ENCODE measurements around the gene THEM4.
"Not testable (repeated sequence)": the region's sequence is repeated elsewhere in the genome, so short reads cannot be mapped to it uniquely, and the experiment has no call there.

THEM4 gene

DNA sequence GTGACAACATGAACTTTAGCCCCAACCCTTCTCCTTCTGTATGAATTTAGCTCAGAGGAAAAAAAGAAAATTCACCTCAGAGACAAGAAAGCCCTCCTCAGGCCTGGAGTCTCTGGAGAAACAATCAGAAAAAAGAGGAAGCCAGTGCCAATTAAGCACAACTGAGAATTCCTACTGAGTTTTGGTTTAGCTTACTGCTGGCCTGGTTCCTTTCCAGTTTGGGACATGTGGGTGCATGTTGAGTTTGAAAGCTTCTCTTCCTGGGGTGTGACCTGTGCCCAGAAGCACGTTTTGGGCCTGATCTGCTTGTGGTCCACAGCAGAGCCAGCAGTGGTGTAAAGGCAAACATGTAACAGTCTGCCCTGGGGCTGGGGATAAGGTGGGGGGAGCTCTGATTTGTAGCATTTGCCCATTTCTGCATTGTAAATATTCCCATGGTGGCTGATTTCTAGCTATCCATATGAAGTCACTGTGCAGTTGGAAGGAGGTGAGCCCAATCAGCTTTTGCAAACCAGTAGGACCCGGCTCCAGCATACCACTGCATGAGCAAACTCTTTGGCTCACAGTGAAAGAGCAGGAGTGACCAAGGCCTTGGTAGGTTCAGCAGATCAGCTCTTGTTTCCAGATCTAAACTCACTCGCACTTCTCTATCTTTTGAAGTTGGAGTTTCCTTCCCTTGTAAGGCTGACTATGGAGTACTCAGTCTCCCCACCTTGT, 51.1 kb downstream of the THEM4 start:
- DNase-seq (ENCODE audit: low read depth), result peak; percentile 24

DNA sequence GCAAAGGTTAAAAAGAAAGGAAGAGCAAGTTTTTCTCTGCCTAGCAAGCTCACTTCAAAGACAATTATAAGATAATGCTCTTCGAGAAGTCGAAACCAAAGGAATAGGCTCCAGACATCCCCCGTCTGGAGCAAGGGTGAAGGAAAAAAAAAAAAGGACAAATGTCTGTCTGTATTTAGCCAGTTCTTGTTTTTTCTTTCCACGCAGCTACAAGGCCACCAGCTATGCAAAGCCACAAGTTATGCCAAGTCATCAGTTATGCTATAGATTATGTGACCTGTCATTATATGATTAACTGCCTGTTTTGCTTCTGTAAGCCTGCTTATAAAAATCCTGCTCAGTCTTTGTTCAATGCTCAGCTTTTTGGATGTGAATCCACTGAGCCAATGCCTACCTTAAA, 53.4 kb downstream of the THEM4 start:
- DNase-seq (ENCODE audit: low read depth), result no peak

DNA sequence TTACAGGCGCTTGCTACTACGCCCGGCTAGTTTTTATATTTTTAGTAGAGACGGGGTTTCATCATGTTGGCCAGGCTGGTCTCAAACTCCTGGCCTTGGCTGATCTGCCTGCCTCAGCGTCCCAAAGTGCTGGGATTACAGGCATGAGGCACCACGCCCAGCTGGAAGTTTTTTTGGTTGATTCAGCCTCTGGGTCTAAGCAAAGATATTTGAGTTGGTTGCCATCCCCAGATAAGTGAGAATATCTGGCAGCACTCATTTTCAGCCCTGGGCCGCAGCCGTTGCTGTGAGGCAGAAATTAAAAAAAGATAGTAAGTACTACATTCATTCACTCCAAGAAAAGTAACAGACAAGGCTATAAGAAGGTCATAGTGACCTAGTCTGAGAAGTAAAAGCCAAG, 53.8 kb downstream of the THEM4 start:
- not testable (repeated sequence) for DNase-seq (ENCODE audit: low read depth)

DNA sequence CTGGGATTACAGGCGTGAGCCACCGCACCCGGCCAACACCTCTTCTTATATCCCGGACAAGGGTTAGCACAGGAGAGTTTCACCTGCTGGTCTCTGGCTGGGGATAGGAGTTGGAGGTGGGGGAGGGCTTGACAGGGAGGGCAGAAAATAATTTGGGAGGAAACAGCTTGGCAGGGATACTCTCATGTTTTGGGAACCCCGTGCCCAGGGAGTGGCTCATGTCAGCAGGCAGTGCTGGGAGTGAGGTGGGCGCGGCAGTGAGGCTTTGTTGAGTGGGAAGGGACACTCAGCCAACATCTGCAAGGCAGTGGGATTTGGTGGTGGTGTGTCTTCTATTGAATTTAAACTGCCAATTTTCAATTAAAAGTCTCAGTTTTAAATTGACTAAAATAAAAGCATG, 54.7 kb downstream of the THEM4 start:
- DNase-seq (ENCODE audit: low read depth), result no peak

DNA sequence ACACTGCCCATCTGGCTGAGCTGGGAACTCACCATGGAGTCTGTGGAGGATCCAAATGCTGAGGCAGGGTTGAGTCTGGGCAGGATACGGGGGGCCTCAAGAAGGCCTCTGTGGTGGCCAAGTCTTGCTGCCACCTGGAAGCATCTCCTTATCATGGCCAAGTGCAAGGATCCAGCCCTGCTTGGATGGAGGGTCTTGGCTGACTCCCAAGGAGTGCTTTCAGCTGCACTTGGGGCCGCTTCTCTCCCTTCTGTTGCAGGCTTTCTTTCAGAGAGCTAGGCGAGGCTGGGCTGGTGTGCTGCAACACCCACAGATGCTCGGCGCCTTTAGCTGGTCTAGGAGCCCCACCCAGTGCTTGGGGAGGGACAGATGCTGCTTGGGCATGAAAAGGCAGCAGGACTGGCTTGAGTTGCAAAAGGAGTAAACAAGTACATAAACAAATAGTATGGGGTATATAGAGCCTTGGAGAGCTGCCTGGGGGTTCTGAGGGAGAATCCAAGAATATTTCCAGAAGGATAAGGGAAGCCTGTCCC, 55.8 kb downstream of the THEM4 start, which contains the start of gene THEM5:
Gene THEM5, minus strand, starts transcription at position 302 of the 533 bp plus-strand sequence. Its CDS starts 147 bp downstream, at position 155.
- no peak for DNase-seq (ENCODE audit: low read depth)

DNA sequence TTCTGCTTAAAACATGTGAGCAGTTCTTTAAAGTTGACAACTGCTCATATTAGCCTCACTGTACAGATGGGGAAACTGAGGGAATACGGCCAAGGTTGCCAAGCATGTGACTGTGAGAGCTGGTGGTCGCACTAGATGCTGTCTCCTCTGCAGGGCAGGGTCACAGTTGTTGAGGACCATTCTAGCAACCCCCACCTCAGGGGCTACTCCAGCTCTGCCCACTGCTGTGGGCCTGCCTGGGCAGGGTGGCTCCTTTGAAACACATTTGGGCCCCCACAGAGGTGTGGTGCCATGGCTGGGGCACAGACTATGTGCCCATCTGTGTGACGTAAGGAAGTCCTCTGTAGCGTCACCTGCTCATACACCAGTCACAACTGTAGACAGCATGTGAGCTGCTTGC, 56.6 kb downstream of the THEM4 start:
- DNase-seq (ENCODE audit: low read depth), result no peak

DNA sequence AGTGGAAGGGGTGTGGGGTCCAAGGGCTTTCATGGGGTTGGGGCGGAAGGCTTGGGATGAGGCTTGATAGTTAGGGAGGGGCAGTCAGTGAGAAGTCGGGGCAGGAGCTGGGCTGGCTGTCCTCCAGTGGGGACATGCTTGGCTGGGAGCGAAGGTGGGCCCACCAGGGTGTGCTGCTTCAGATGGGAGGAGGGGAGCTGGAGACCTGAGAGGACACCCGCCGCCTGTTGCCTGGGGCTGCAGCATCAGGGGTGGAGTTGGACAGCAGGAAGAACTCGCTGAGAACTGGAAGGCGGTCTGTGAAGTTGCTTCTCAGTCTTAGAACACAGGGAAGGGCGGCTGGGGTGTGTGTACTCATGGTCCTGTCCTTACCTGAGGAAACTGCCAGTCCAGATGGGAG, 57.4 kb downstream of the THEM4 start:
- no peak for DNase-seq (ENCODE audit: low read depth)

DNA sequence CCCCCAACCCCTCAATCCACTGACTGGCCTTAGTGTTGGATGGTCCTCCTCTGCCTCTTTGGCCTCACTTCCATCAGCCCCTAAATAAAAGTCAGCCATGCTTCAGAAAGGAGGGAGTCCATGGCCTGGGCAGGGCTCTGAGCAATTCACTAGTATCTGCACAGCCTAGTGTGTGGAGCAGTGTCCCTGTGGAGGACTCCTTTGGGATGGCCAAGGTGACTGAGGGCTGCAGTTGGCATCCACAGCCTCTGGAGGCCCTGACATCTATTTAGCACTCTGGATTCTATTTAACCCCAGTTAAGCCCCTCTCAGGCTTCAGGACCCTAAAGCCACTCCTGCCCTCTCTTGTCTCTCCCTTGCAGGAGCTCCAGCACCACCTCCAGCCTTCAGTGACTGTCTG, 59.4 kb downstream of the THEM4 start:
- DNase-seq (ENCODE audit: low read depth), result no peak

DNA sequence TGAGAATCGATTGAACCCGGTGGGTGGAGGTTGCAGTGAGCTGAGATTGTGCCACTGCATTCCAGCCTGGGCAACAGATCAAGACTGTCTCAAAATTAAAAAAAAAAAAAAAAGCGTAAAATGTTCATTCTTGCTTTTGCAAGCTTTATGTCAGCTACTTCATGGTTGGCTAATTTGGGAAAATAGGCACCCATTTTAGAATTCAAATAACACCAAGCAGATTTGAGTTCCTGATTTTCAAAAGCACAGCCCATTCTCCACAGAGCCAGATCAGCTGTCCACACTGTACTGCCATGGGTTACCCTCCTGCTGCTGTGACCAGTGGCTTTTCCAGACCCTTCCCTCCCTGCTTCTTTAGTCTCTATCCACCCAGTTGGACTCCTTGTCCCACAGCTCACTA, 60.2 kb downstream of the THEM4 start:
- no peak for DNase-seq (ENCODE audit: low read depth)

DNA sequence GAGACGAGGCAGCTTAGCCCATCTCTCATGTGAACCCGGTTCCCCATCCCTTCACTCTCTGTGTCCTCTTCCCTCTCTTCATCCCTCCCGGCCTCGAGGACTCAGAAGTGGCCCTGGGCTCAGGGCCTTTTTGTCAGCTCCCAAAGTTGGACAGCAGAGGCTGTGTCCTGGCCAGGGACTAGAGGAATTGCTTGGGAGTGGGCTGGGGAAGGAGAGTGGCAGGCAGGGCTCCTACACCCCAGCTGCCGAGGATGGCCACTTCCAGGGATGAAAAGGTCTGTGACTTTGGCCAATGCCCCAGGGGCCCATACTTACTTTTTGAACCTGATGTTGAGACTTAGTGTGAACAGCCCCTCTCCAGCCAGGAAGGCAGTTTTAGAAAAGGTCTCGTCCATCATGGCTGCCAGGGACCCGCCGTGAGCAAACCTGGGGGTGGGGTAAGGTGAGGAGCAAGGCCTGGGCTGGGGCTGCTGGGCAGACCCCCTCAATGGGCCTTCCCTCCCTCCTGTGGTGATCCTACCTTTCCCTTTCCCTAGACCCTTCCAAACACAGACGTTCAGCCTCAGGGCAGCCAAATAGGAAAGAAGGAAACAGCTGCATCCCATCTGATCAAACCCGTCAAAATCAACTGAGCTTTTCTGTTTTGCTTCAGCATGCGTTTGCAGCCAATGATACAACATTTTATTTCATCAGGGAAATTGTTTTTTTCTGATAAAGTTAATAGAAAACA, 61.3 kb downstream of the THEM4 start:
- no peak for DNase-seq (ENCODE audit: low read depth)

DNA sequence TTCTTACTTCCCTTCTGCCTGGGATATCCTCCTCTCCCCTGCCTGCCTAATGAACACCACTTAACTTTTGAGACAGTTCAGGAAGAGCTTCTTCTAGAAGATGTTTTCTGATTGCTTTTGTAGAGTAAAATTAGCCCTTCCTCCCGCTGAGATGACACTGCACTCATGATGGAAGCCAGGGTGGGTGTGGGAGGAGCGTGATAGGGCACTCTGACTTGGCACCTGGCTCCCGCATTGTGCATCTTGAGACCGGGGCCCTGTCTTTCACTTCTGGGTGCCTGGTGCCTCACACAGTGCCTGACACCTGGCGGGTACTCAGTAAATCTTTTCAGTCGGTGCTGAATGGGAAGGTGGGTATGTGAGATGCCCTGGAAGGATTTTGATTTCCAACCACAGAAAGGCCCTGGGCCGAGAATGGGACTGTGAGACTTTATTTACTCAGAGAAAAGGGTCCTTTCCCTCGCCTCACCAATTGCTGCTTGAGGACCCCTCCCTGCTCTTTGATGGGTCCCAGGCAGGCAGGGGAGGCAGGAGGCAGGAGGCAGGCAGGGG, 62.5 kb downstream of the THEM4 start:
- no peak for DNase-seq (ENCODE audit: low read depth)

DNA sequence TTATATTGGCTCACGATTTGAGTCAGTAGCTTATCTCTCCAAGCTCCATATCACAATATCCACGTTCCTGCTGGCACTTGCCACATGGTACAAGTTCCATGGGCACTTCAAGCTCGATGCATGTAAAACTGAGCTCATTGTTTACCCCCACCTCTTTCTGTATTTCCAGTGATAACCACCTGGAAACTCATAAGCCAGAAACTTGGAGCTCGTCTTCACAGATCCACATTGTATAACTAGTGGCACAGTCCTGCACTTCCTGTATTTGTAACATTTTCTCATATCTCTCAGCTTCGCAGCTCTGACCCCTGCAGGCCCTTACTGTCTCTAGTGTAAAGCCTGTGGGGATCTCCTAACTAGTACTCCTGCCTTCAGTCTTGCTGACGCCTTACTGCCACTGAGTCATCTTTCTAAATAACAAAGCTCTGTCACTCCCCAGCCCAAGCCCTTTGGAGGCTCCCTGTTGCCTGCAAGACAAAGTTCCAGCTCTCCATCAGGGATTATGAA, 63.2 kb downstream of the THEM4 start:
- DNase-seq (ENCODE audit: low read depth), result peak; percentile 91

DNA sequence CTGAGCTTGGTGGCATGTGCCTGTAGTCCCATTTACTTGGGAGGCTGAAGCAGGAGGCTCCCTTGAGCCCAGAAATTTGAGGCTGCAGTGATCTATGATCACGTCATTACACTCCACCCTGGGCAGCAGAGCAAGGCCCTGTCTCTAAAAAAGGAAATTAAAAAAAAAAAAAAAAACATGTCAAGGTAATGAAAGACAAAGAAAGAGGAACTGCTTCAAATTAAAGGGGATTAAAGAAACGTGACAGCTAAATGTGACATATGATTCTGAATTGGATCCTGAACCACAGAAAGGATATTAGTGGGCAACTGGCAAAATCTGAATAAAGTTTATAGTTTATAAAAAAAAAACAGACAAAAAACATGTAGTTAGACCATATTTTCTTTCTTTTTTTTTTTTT, 65.9 kb downstream of the THEM4 start:
- no peak for DNase-seq (ENCODE audit: low read depth)

DNA sequence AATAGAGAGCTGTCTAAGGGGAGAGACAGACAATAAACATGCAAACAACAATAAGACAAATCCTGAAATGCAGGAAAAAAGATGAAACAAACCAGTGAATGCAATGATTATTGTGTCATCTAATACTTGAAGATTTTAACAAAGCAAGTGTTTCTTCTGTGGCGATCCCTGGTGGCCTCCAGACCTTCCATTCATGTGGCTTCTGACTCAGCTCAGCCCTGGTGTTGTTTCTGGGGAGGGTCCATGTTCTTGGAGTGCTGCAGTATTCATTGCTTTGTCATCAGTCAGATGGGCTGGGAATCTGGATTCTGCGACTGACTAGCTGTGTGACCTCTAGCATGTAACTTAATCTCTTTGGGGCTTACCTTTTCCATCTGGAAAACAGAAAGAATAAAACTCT, 68.2 kb downstream of the THEM4 start:
- DNase-seq (ENCODE audit: low read depth), result peak; percentile 57

DNA sequence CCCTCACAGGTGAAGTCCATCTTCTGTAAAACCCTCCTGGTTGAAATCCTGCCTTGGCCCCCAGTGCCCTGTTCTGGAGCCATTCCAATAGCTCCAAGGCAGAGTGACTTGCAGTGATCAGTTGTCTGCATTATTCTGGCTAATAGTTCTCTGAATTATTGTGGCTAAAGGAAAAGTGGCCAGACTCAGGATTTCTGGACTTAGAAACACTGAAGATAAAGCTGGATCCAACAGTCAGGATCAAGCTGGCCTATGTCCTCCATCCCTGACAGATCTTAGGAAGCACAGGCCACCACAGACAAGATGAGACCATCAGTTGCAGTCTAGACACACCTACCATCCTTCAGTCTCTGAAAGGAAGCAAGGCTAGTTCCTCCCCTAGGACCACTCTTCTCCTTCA, 68.9 kb downstream of the THEM4 start:
- DNase-seq (ENCODE audit: low read depth), result no peak

DNA sequence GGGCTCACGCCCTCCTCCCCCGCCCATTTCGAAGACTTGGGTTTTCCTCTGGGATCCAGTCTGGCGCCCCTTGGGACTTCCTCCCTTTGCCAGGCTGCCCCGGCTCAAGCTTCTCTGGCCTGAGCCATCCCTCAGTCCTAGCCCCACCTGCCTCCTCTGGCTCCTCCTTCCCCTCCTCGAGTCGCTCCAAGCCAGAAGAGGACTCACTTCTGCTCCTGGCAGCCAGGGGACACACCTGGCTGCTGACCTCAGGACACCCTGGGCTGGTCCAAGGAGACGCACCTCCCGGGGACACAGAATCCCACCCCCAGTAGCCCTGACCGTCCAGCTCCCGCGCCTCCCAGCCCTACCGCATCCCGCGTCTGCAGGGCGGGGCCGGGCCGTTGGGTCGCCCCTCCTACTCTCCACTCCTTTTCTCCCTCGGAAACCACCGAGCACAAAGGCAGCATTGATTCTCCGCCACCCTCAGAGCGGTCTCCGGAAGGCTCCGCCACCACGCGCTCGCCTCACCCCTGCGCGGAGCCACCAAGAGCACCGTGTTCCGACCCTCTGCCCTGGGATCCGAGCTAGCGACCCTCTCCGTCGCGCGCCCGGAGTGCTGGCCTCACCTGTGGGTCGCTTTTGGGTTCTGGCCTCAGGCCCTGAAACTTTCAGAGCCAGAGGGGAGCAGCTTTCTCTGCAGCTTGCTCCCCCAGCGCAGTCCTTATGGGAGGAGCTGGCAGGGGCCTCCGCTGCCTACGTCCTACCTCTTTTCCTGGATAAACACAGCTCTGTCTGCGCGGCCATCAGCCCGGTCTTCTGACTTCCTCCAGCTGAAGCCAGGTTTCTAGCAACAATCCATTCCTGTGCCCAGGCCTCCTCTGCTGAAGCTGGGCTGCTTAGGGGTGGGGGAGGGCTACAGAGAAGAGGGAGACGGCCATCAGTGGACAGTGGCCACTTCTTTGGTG, 69.6 kb downstream of the THEM4 start, which contains the start of gene C2CD4D:
Gene C2CD4D, minus strand, starts transcription at position 364 of the 947 bp plus-strand sequence. CDS start 831 bp downstream, outside the sequence.
- no peak for DNase-seq (ENCODE audit: low read depth)

DNA sequence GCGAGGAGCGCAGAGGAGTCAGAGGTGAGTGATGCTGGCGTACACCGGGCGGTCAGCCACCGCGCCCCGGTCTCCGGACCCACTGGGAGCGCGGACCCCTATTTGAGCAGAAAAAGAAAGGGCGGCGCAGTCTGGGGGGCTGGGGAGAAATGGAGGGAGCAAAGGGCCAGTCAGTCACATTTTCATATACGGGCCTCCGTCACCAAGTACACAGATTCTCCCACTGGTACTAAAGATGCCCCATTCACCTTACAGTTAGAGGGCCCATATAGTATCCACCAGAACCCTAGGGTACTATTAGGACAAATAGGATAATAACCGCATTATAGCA, 70.3 kb downstream of the THEM4 start:
- no peak for DNase-seq (ENCODE audit: low read depth)

DNA sequence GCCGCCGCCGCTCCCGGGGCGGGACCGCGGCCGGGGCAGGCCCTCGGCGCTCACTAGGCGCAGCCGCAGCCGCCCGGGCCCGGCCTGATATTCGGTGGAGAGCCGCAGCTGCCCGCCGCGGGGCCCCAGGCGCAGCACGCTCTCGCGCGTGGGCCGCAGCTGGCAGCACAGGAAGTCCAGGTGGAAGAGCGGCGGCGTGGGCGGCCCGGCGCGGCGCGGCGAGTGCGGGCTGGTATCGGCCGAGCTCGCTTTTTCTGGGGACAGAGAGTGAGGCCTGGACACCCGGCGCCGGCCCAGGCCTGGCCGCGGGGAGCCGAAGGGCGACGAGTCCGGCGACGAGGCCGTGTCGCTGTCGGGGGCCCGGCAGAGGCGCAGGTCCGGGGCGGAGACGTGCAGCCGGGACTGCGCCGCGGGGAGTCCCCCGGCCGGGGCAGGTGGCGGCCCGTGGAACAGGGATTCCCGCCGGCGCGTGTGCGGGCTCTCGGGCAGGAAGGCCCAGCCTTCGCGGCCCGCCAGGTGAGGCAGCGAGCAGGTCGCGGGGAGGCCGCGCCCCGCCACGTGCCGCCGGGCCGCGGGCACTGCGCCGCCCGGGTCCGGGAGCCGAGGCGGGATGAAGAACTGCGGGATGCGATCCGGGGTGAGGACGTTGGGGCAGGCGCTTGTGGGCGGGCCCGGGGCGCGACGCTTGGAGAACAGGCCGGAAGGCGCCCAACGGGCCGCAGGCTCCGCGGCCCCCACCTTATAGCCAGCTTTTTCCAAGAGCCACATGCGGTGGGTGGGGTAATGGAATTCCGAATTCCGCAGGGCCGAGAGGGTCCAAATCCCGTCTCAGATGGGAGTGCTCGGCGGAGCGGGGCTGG, 70.9 kb downstream of the THEM4 start:
- DNase-seq (ENCODE audit: low read depth), result peak; percentile 40

DNA sequence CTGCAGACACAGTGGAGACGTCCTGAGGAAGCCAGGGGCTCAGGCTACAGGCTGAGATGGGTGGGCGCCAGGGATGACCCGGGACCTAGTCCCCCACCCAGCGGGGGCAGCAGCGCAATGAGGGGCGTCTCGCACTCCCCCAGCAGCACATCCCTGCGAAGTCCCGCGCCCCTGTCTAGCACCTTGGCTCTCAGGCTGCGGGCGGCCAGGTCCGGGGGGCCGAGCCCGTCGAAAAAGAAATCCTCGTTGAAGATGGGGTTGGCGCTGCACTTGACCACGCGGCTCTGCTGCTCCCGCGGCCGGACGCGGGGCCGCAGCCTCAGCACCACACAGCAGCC, 71.5 kb downstream of the THEM4 start:
- DNase-seq (ENCODE audit: low read depth), result no peak

DNA sequence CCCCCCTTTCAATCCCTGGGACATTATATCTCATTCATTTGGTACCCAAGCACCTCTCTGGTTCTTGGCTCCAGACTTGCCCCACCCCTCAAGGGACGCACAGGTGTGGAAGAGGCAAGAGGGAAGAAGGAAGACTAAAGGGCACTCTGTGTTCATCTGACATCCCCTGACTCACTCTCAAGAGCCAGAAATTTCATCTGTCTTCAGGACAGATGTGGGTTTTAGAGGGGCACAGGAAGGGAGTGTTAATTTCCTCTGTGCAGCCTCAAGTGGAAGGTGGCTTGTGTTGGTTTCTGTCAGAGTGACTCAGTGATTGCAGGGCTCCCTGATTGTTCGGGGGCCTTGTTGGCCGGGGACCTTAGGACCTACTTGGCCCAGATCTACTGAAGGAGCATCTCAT, 72.1 kb downstream of the THEM4 start:
- peak; percentile 15 for DNase-seq (ENCODE audit: low read depth)

DNA sequence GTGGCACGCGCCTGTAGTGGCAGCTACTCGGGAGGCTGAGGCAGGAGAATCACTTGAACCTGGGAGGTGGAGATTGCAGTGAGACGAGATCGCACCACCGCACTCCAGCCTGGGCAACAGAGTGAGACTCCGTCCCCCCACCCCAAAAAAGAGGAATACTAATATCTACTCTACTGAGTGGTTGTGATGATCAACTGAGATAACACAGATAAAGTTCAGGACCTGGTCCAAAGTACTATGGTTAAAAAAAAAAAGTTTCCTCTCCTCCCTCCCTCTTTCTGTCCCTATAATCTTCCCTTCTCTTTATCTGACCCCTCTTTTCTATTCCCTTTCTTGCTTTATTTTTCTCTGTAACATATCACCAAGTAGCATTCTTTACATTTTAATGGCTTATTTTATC, 73.7 kb downstream of the THEM4 start:
- no peak for DNase-seq (ENCODE audit: low read depth)

All from ELR (cell line).